Measurements from ENCODE around the gene GPX4.
"Not testable (repeated sequence)": the region's sequence is repeated elsewhere in the genome, so short reads cannot be mapped to it uniquely, and the experiment has no call there.

Gene GPX4

DNA sequence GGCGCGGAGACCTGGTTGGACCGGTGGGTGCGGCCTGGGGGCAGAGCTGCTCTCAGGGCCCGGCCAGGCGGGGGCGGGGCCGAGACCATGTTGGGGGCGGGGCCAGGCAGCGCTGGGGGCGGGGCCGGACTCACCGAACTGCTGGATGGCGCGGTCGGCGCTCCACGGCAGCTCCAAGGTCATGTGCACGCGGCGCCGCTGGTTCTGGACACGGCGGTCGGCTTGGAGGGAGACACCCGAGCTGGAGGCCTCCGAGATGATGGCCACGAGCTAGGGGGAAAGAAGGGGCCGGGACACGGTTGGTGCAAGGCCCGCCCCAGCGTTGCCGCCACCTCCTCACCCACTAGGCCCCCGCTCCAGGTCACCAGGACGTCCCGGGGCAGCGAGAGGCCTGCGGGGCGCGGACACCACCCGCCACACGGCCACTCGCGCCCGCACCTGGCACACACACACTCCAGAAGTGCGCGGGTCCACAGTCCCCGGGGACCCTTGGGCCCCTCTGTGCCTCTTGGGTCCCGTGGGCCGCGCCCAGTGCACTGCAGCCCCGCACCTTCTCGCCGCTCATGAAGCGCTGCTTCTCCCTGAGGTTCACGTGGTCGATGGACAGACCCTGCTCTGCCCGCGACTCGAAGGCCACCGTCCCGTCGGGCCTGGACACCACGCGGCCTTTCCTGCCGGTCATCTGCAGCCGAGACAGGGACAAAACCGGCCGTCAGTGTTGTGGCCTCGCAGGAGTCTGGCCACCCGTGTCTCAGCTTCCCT, 8.7 kb downstream of the GPX4 start:
- no peak overlapping the region for H3K4me2 ChIP-seq (ENCODE audit: low read length)
- H3K27ac ChIP-seq (ENCODE audit: low read length): no peak overlapping the region
- no peak overlapping the region for H2AFZ ChIP-seq (ENCODE audit: low read depth, low read length)
- H3K27me3 ChIP-seq (ENCODE audit: low read depth, low read length): no peaks in the 10 kb centered on the region
- no peak overlapping the region for H3K9ac ChIP-seq (ENCODE audit: low read length)
- peaks cover 10% of the 10 kb centered on the region for H3K4me1 ChIP-seq (ENCODE audit: low read length)
- 0 out of 2 replicates have a peak, but pooled peaks cover 5% of the 10 kb centered on the region for H4K20me1 ChIP-seq (ENCODE audit: insufficient read depth, low read length)
- TF ChIP-seq, protein P1, sequence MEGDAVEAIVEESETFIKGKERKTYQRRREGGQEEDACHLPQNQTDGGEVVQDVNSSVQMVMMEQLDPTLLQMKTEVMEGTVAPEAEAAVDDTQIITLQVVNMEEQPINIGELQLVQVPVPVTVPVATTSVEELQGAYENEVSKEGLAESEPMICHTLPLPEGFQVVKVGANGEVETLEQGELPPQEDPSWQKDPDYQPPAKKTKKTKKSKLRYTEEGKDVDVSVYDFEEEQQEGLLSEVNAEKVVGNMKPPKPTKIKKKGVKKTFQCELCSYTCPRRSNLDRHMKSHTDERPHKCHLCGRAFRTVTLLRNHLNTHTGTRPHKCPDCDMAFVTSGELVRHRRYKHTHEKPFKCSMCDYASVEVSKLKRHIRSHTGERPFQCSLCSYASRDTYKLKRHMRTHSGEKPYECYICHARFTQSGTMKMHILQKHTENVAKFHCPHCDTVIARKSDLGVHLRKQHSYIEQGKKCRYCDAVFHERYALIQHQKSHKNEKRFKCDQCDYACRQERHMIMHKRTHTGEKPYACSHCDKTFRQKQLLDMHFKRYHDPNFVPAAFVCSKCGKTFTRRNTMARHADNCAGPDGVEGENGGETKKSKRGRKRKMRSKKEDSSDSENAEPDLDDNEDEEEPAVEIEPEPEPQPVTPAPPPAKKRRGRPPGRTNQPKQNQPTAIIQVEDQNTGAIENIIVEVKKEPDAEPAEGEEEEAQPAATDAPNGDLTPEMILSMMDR (IDR thresholded peaks at IDR 0.05; ENCODE audit: low read depth, low read length): no peak
- TF ChIP-seq EZH2phosphoT487 (IDR thresholded peaks at IDR 0.05; ENCODE audit: low read depth): no peak
- no peak overlapping the region for H3K4me3 ChIP-seq (ENCODE audit: low read length)
- peaks cover 45% of the 10 kb centered on the region for H3K36me3 ChIP-seq (replicated peaks; ENCODE audit: low read depth, low read length)
- H3K9me3 ChIP-seq (ENCODE audit: insufficient read depth, low read length): no peaks in the 10 kb centered on the region
- no peaks in the 10 kb centered on the region for H3K79me2 ChIP-seq (ENCODE audit: low read length)

DNA sequence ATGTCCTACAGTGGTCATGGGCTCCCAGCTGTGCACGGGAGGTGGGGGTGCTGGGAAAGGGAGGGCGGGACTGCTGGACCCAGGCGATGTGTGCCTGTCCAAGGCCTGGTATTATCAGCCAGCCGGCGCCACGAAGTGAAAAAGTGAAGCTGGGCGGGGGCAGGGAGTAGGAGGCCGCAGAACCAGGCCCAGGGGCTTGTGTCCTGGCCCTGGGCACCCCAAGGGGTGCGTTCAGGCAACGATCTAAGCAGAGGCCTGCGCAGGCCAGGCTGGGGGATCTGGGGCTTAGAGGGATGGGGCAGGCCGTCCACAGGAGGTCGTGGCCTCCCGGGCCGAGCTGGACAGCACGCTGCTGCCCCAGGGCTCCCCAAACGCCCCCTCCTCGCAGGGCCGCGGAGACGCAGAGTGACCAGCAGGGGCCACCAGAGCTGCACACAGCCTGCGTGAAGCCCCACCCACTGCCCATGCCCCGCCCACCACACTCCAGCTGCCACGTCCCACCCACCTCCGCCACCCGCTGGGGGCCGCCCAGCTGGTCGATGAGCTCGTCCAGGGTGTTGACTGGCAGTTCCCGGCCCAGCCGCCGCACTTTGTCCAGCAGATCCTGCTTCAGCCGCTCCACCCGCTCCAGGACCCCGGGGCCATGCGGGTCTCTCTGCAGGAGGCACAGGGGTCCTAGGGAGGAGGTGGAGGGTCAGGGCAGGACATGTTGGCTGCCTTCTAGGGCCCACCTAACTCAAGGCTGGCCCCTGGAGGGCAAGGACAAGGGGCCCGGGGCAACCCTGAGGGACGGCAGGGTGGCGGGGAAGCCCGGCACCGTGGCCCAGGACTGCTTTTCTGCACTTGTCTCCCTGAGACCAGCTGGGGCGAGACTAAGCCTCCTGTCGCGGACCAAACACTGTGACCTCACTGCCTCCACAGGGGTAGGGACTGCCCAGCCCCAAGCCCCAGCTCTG, 9.5 kb downstream of the GPX4 start:
- Histone ChIP-seq H3K4me1 (ENCODE audit: low read length) (peaks cover 4% of the 10 kb centered on the region; the same call in 1 of the 2 replicates), H3K9me3 (ENCODE audit: insufficient read depth, low read length) (no peaks in the 10 kb centered on the region), H3K4me3 (ENCODE audit: low read length) (no peak overlapping the region), H2AFZ (ENCODE audit: low read depth, low read length) (no peak overlapping the region), H4K20me1 (ENCODE audit: insufficient read depth, low read length) (no peaks in the 10 kb centered on the region), H3K27me3 (ENCODE audit: low read depth, low read length) (no peaks in the 10 kb centered on the region), H3K4me2 (ENCODE audit: low read length) (peak overlapping the region; percentile 1; the same call in 1 of the 2 replicates), H3K36me3 (replicated peaks; ENCODE audit: low read depth, low read length) (peaks cover 44% of the 10 kb centered on the region), H3K9ac (ENCODE audit: low read length) (no peak overlapping the region), H3K27ac (ENCODE audit: low read length) (no peak overlapping the region), H3K79me2 (ENCODE audit: low read length) (no peaks in the 10 kb centered on the region)
- no peak for TF ChIP-seq EZH2phosphoT487 (IDR thresholded peaks at IDR 0.05; ENCODE audit: low read depth)
- TF ChIP-seq, protein P1 (IDR thresholded peaks at IDR 0.05; ENCODE audit: low read depth, low read length): peak; percentile 85

DNA sequence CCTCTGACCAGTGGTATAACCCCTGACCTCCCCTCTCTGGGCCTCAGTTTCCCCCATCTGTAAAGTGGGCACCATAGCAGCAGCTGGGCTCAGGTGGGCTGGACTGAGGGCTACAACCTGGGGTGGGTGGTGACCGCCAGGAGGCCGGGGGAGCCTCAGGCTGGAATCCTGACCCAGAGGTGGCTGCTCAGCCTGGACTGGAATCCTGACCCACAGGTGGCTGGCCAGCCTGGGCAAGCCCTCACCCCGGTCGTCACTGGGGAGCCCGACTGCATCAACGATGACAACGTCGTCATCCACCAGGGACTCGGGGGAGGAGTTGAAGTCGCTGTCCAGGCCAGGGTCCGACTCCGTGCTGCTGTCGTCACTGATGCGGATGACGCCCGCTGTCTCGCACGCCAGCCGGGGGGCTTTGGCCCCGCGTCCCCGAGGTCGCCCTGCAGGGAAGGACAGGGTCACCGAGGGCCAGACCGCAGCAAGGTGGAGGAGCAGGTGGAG, 10.2 kb downstream of the GPX4 start:
- TF ChIP-seq, protein P1 (IDR thresholded peaks at IDR 0.05; ENCODE audit: low read depth, low read length): no peak
- no peak for TF ChIP-seq EZH2phosphoT487 (IDR thresholded peaks at IDR 0.05; ENCODE audit: low read depth)
- H4K20me1 ChIP-seq (ENCODE audit: insufficient read depth, low read length): no peaks in the 10 kb centered on the region
- no peak overlapping the region for H3K4me2 ChIP-seq (ENCODE audit: low read length)
- no peaks in the 10 kb centered on the region for H3K27me3 ChIP-seq (ENCODE audit: low read depth, low read length)
- H3K79me2 ChIP-seq (ENCODE audit: low read length): no peaks in the 10 kb centered on the region
- peaks cover 44% of the 10 kb centered on the region for H3K36me3 ChIP-seq (replicated peaks; ENCODE audit: low read depth, low read length)
- H3K9me3 ChIP-seq (ENCODE audit: insufficient read depth, low read length): no peaks in the 10 kb centered on the region
- H3K9ac ChIP-seq (ENCODE audit: low read length): no peak overlapping the region
- H3K4me3 ChIP-seq (ENCODE audit: low read length): no peak overlapping the region
- H3K4me1 ChIP-seq (ENCODE audit: low read length): peaks cover 4% of the 10 kb centered on the region; the same call in 1 of the 2 replicates
- H2AFZ ChIP-seq (ENCODE audit: low read depth, low read length): no peak overlapping the region
- no peak overlapping the region for H3K27ac ChIP-seq (ENCODE audit: low read length)

DNA sequence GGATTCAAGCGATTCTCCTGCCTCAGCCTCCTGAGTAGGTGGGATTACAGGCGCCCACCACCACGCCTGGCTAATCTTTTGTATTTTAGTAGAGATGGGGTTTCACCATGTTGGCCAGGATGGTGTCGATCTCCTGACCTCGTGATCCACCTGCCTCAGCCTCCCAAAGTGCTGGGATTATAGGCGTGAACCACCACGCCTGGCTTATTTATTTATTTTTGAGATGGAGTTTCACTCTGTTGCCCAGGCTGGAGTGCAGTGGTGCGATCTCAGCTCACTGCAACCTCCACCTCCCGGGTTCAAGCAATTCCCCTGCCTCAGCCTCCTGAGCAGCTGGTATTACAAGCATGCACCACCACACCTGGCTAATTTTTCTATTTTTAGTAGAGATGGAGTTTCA, 10.9 kb downstream of the GPX4 start:
- not testable (repeated sequence) for H4K20me1 ChIP-seq (ENCODE audit: insufficient read depth, low read length)

More for the DNA sequence above, 10.9 kb downstream of the GPX4 start:
- not testable (repeated sequence) for H3K4me1 ChIP-seq (ENCODE audit: low read length); H3K4me3 ChIP-seq (ENCODE audit: low read length); H3K27me3 ChIP-seq (ENCODE audit: low read depth, low read length); H3K4me2 ChIP-seq (ENCODE audit: low read length); H3K9me3 ChIP-seq (ENCODE audit: insufficient read depth, low read length); H3K9ac ChIP-seq (ENCODE audit: low read length); H3K27ac ChIP-seq (ENCODE audit: low read length); H3K79me2 ChIP-seq (ENCODE audit: low read length); H2AFZ ChIP-seq (ENCODE audit: low read depth, low read length)
- peaks cover 47% of the 10 kb centered on the region for H3K36me3 ChIP-seq (replicated peaks; ENCODE audit: low read depth, low read length)
